Aorta (tissue), 5 donors: Measurements from ENCODE around the gene ASIC4. TPM values are rescaled to one million over a fixed set of nuclear protein-coding genes. Genes with fewer than 3 reads are reported as not detected.
A peak's percentile ranks its signal among the peaks of the same experiment; 100 is the strongest.

Experiments
- ATAC-seq: fragments of 200-7000 bp; cut with Tn5 transposase; one replicate; pipeline ENCODE4 v1.9.1; 2022; ENCODE audit warnings: moderate library complexity; ENCODE audit not compliant: low FRiP score
- DNase-seq, 2 donors: peaks; one replicate each; pipeline ENCODE4 v3.0.0-alpha.2; 2020
- H3K27ac ChIP-seq, 2 donors: one replicate each; pipeline ENCODE4 v1.5.1; 2013; ENCODE audit warnings: low read length in 2 of 2, mild to moderate bottlenecking in 2 of 2, moderate library complexity in 2 of 2, control low read depth in 1 of 2, inconsistent platforms in 1 of 2, low read depth in 1 of 2
- H3K27me3 ChIP-seq, 2 donors: one replicate each; pipeline ENCODE4 v1.6.1; 2013; ENCODE audit warnings: control low read depth in 1 of 2, low read length in 1 of 2, mild to moderate bottlenecking in 1 of 2, moderate library complexity in 1 of 2; ENCODE audit not compliant: insufficient read depth in 2 of 2, control insufficient read depth in 1 of 2
- H3K36me3 ChIP-seq, 2 donors: one replicate each; pipeline ENCODE4 v1.6.1; 2013; ENCODE audit warnings: control low read depth in 1 of 2, low read length in 1 of 2, mild to moderate bottlenecking in 1 of 2; ENCODE audit not compliant: insufficient read depth in 2 of 2, control insufficient read depth in 1 of 2
- H3K4me1 ChIP-seq, 2 donors: one replicate each; pipeline ENCODE4 v1.6.1; 2013; ENCODE audit warnings: low read length in 2 of 2, control low read depth in 1 of 2, mild to moderate bottlenecking in 1 of 2, moderate library complexity in 1 of 2; ENCODE audit not compliant: insufficient read depth in 2 of 2, control insufficient read depth in 1 of 2
- H3K4me3 ChIP-seq, 2 donors: one replicate each; pipeline ENCODE4 v1.5.1; 2013; ENCODE audit warnings: low read length in 2 of 2, control low read depth in 1 of 2, mild to moderate bottlenecking in 1 of 2
- H3K9me3 ChIP-seq: one replicate; pipeline ENCODE4 v1.6.1; 2013; ENCODE audit warnings: mild to moderate bottlenecking, low read length; ENCODE audit not compliant: control insufficient read depth
- WGBS, 2 donors: extraction: QIAGEN DNeasy Blood & Tissue Kit; methylation state at CpG; one replicate each; pipeline ENCODE4 v1.1.7; 2013; 5-methylcytosine and 5-hydroxymethylcytosine counted together
- intact Hi-C, 2 donors: fragments of 100-400 bp; cut with DNase I; formaldehyde crosslinking; loops; one replicate each; pipeline versions ENCODE4 v1.14.2 to v1.15.0; 2022
- polyA plus RNA-seq, 2 donors: library from polyadenylated mRNA; stranded (reverse); fragments of 200-250 nt; gene quantifications; one replicate each; pipeline ENCODE4 v1.2.3, GENCODE V29; 2013
- total RNA-seq, 2 donors: library from RNA; stranded (reverse); fragmentation: NEBNext Ultra II Directional; extraction: Animal tissue kit (Norgen Biotek cat#: 25700); gene quantifications; one replicate each; pipeline ENCODE4 v1.2.1, GENCODE V29; 2021
- donor health status: healthy with polysubstance abuse.
- donor health status: Bipolar disorder and iron deficiency.
- donor health status: DM: no; HTN: no; CAD: no.
- donor health status: DM: no; HTN: no; CAD: no.
- donor health status: DM: yes; HTN: yes; CAD: no.

ASIC4 gene
- total and polyA plus RNA-seq, 4 donors, result 0.26 to 0.42 (median 0.29) TPM; not detected in 1

- Histone ChIP-seq H3K4me3 (peak overlapping the region; percentile 69 to 74), H3K9me3 (no peaks in the 10 kb centered on the region), H3K27me3 (no peaks in the 10 kb centered on the region), H3K27ac (no peak overlapping the region), H3K36me3 (no peaks in the 10 kb centered on the region), H3K4me1 (no peaks in the 10 kb centered on the region)
- DNase-seq (no peak), ATAC-seq (no peak)
- intact Hi-C loops, result loop anchor here (2.0 to 5.0 kb wide), 3 partner anchors 37 to 52 kb away; partner anchors contain the start of gene CHPF (in 1 of the 2)
- 20 to 29% methylated on average over 1 of the region's 1 CpG for WGBS, 2 donors
Measured at GRCh38 chr2:219499555-219499954, 14.7 kb upstream of the ASIC4 start.

GRCh38 chr2:219500135-219500534, 14.1 kb upstream of the ASIC4 start:
- no peaks in the 10 kb centered on the region for H3K27me3 ChIP-seq
- no peaks in the 10 kb centered on the region for H3K9me3 ChIP-seq
- no peak overlapping the region for H3K27ac ChIP-seq
- H3K36me3 ChIP-seq, result no peaks in the 10 kb centered on the region
- ATAC-seq (no peak), DNase-seq (no peak)
- no peaks in the 10 kb centered on the region for H3K4me1 ChIP-seq
- 67 to 75% methylated on average over 2 of the region's 2 CpGs for WGBS, 2 donors
- intact Hi-C loops, result no loop called here
- H3K4me3 ChIP-seq, result no peak overlapping the region

GRCh38 chr2:219501849-219502248, 12.4 kb upstream of the ASIC4 start:
- WGBS, 2 donors, result 91 to 93% methylated on average over 14 of the region's 14 CpGs
- Histone ChIP-seq H3K36me3 (peaks cover 0 to 4% of the 10 kb centered on the region in 2 donors), H3K27ac (no peak overlapping the region), H3K9me3 (no peaks in the 10 kb centered on the region), H3K4me1 (no peaks in the 10 kb centered on the region), H3K27me3 (no peaks in the 10 kb centered on the region), H3K4me3 (no peak overlapping the region)
- ATAC-seq (no peak), DNase-seq (no peak)
- intact Hi-C loops, result no loop called here

- ATAC-seq (no peak), DNase-seq (no peak)
- no peak overlapping the region for H3K4me3 ChIP-seq
- H3K27me3 ChIP-seq, result no peaks in the 10 kb centered on the region
- H3K4me1 ChIP-seq, result no peaks in the 10 kb centered on the region
- no peaks in the 10 kb centered on the region for H3K9me3 ChIP-seq
- peaks cover 0 to 4% of the 10 kb centered on the region in 2 donors for H3K36me3 ChIP-seq
- H3K27ac ChIP-seq, result no peak overlapping the region
- intact Hi-C loops, result no loop called here
Measured at GRCh38 chr2:219502618-219503017, 11.7 kb upstream of the ASIC4 start.

- H3K9me3 ChIP-seq, result no peaks in the 10 kb centered on the region
- intact Hi-C loops, result no loop called here
- peaks cover 0 to 4% of the 10 kb centered on the region in 2 donors for H3K36me3 ChIP-seq
- H3K27me3 ChIP-seq, result no peaks in the 10 kb centered on the region
- no peak overlapping the region for H3K27ac ChIP-seq
- no peaks in the 10 kb centered on the region for H3K4me1 ChIP-seq
- 88% methylated on average over 9 of the region's 9 CpGs for WGBS, 2 donors
- DNase-seq (no peak), ATAC-seq (no peak)
- no peak overlapping the region for H3K4me3 ChIP-seq
Measured at GRCh38 chr2:219505585-219505984, 8.7 kb upstream of the ASIC4 start.

GRCh38 chr2:219506153-219506801, 8.0 kb upstream of the ASIC4 start:
- peaks cover 0 to 4% of the 10 kb centered on the region in 2 donors for H3K36me3 ChIP-seq
- ATAC-seq (no peak), DNase-seq (no peak)
- no peak overlapping the region for H3K27ac ChIP-seq
- no peaks in the 10 kb centered on the region for H3K4me1 ChIP-seq
- no peaks in the 10 kb centered on the region for H3K27me3 ChIP-seq
- WGBS, 2 donors, result 76 to 80% methylated on average over 23 of the region's 23 CpGs
- intact Hi-C loops, result no loop called here
- no peaks in the 10 kb centered on the region for H3K9me3 ChIP-seq
- no peak overlapping the region for H3K4me3 ChIP-seq

- DNase-seq (no peak), ATAC-seq (no peak)
- no peak overlapping the region for H3K4me3 ChIP-seq
- H3K36me3 ChIP-seq, result peaks cover 0 to 4% of the 10 kb centered on the region in 2 donors
- no peak overlapping the region for H3K27ac ChIP-seq
- no peaks in the 10 kb centered on the region for H3K9me3 ChIP-seq
- no peaks in the 10 kb centered on the region for H3K4me1 ChIP-seq
- no peaks in the 10 kb centered on the region for H3K27me3 ChIP-seq
- 53 to 60% methylated on average over 17 of the region's 17 CpGs for WGBS, 2 donors
- intact Hi-C loops, result no loop called here
Measured at GRCh38 chr2:219506802-219507526, 7.3 kb upstream of the ASIC4 start.

GRCh38 chr2:219507581-219508443, 6.5 kb upstream of the ASIC4 start:
- intact Hi-C loops, result no loop called here
- Histone ChIP-seq H3K4me1 (no peaks in the 10 kb centered on the region), H3K27ac (no peak overlapping the region), H3K4me3 (no peak overlapping the region), H3K9me3 (no peaks in the 10 kb centered on the region), H3K36me3 (peaks cover 0 to 4% of the 10 kb centered on the region in 2 donors), H3K27me3 (no peaks in the 10 kb centered on the region)
- ATAC-seq (no peak), DNase-seq (no peak)
- WGBS, 2 donors, result 23 to 24% methylated on average over 8 of the region's 8 CpGs
